ENCODE measurements around the gene TPK1.

DNA sequence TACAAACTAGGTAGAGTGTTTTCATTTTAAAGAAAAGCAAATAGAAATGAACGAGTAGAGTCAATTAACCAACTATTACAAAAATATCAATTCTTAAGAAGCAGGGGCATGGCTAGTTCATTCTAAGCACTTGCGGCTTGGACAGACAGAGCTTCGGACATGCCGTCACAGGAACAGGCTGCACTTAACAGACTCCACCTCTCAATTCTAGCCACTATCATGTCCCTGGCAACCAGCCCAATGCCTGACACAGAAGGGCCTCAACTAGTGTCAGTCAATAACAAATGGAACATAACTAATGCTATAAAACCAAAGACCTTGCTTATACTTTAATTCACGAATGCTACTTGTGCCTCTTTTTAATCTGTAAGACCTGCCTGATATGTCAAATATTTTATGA lies 74.4 kb downstream of the TPK1 start:
- no peak for TF ChIP-seq CTCF (IDR thresholded peaks at IDR 0.05)
- no peak for TF ChIP-seq POLR2A (IDR thresholded peaks at IDR 0.05)

All from uterus (tissue), 2 donors.